MCF 10A (cell line): ENCODE measurements around the gene MAPK6. TPM values are rescaled to one million over a fixed set of nuclear protein-coding genes. Genes with fewer than 3 reads are reported as not detected.

Source experiments
- BruUV-seq: library from RNA; stranded (reverse); fragments of 400-500 nt; replicated peaks from 2 replicates; lab custom pipeline; 2021; lab: Mats Ljungman, UMichigan
- CTCF ChIA-PET: fragments of 300-600 bp; sonication (Branson Sonifier 250); formaldehyde crosslinking; extraction: SDS; loops from one replicate; lab custom pipeline; 2021; ENCODE audit warnings: antibody characterized with exemption, inconsistent platforms; lab: Yijun Ruan, JAX
- POLR2A ChIA-PET: fragments of 300-600, 350-650 bp; sonication (Branson Sonifier 250); formaldehyde crosslinking; extraction: SDS; loops from one replicate; lab custom pipeline; 2020; ENCODE audit warnings: antibody characterized with exemption, inconsistent platforms; lab: Yijun Ruan, JAX
- DNase-seq: peaks from one replicate; pipeline ENCODE4 v3.0.0-alpha.2; 2018; ENCODE audit not compliant: unreplicated experiment
- H3K27ac Mint-ChIP-seq: one replicate; pipeline ENCODE4 v1.8.0; 2022; ENCODE audit warnings: mild to moderate bottlenecking, low read depth, mixed read lengths; ENCODE audit not compliant: unreplicated experiment
- H3K27me3 Mint-ChIP-seq: one replicate; pipeline ENCODE4 v1.8.0; 2022; ENCODE audit warnings: mixed read lengths; ENCODE audit not compliant: insufficient read depth, unreplicated experiment
- H3K36me3 Mint-ChIP-seq: one replicate; pipeline ENCODE4 v1.8.0; 2022; ENCODE audit warnings: mild to moderate bottlenecking, moderate library complexity, mixed read lengths; ENCODE audit not compliant: insufficient read depth, unreplicated experiment
- H3K4me1 Mint-ChIP-seq: one replicate; pipeline ENCODE4 v1.8.0; 2022; ENCODE audit warnings: mixed read lengths; ENCODE audit not compliant: insufficient read depth, unreplicated experiment
- H3K4me3 Mint-ChIP-seq: one replicate; pipeline ENCODE4 v1.8.0; 2022; ENCODE audit warnings: mild to moderate bottlenecking, moderate library complexity, mixed read lengths; ENCODE audit not compliant: unreplicated experiment
- H3K9me3 Mint-ChIP-seq: one replicate; pipeline ENCODE4 v1.8.0; 2022; ENCODE audit warnings: mixed read lengths; ENCODE audit not compliant: unreplicated experiment
- CTCF ChIP-seq: fragments of 200-600 bp; IDR thresholded peaks from one replicate; pipeline ENCODE4 v1.8.0; 2022; ENCODE audit warnings: antibody characterized with exemption, mild to moderate bottlenecking; ENCODE audit not compliant: unreplicated experiment
- intact Hi-C: fragments of 100-400 bp; cut with micrococcal nuclease; formaldehyde crosslinking; loops from 2 replicates; pipeline ENCODE4 v1.14.1; 2022
- total RNA-seq: library from RNA; stranded (reverse); gene quantifications from 2 replicates; pipeline ENCODE4 v1.2.3, GENCODE V29; 2022

Gene MAPK6
- total RNA-seq, 1 experiment from 2014 or later: 106 TPM

- peak; percentile 95 for DNase-seq
- ChIA-PET CTCF (interaction anchor here (0.6 to 1.8 kb wide), 11 partner anchors 9 to 133 kb away, joined by 3 to 10 read pairs (median 3); partner anchors contain the start of gene LEO1), POLR2A (interaction anchor here (0.9 to 2.3 kb wide), 17 partner anchors 9 to 229 kb away, joined by 3 to 18 read pairs (median 4); partner anchors contain the start of gene LEO1)
- intact Hi-C loops: no loop called here
- no peaks in the 10 kb centered on the region for H3K27me3 Mint-ChIP-seq
- TF ChIP-seq CTCF: no peak
- no peaks in the 10 kb centered on the region for H3K9me3 Mint-ChIP-seq
- peak overlapping the region; percentile 20 for H3K4me3 Mint-ChIP-seq
- no TSS peak for BruUV-seq
- H3K4me1 Mint-ChIP-seq: peaks cover 36% of the 10 kb centered on the region
- peak overlapping the region; percentile 92 for H3K27ac Mint-ChIP-seq
- H3K36me3 Mint-ChIP-seq: no peaks in the 10 kb centered on the region
Observed at GRCh38 chr15:52103217-52104207, 84.5 kb downstream of the MAPK6 start.

GRCh38 chr15:52104532-52105004 lies 85.5 kb downstream of the MAPK6 start:
- Mint-ChIP-seq H3K27ac (no peak overlapping the region), H3K36me3 (no peaks in the 10 kb centered on the region), H3K4me3 (no peak overlapping the region), H3K27me3 (no peaks in the 10 kb centered on the region), H3K4me1 (peaks cover 32% of the 10 kb centered on the region), H3K9me3 (no peaks in the 10 kb centered on the region)
- no TSS peak for BruUV-seq
- ChIA-PET CTCF (interaction anchor here (1.0 to 1.8 kb wide), 4 partner anchors 31 to 37 kb away, joined by 3 to 10 read pairs (median 4); no protein-coding TSS in a partner anchor), POLR2A (interaction anchor here (0.7 to 2.3 kb wide), 6 partner anchors 20 to 230 kb away, joined by 3 to 18 read pairs (median 6); partner anchors contain the start of gene LEO1)
- TF ChIP-seq CTCF: no peak
- intact Hi-C loops: no loop called here
- no peak for DNase-seq

GRCh38 chr15:52105846-52106245 lies 86.8 kb downstream of the MAPK6 start:
- no peak overlapping the region for H3K4me3 Mint-ChIP-seq
- no peaks in the 10 kb centered on the region for H3K27me3 Mint-ChIP-seq
- BruUV-seq: no TSS peak
- H3K9me3 Mint-ChIP-seq: no peaks in the 10 kb centered on the region
- no peak for TF ChIP-seq CTCF
- H3K27ac Mint-ChIP-seq: no peak overlapping the region
- DNase-seq: no peak
- POLR2A ChIA-PET: interaction anchor here (0.7 to 2.5 kb wide), 10 partner anchors 8 to 86 kb away, joined by 3 to 9 read pairs (median 4); no protein-coding TSS in a partner anchor
- CTCF ChIA-PET: no interaction called here
- H3K4me1 Mint-ChIP-seq: peaks cover 31% of the 10 kb centered on the region
- H3K36me3 Mint-ChIP-seq: no peaks in the 10 kb centered on the region
- intact Hi-C loops: no loop called here

GRCh38 chr15:52106641-52107040 lies 87.6 kb downstream of the MAPK6 start:
- no peaks in the 10 kb centered on the region for H3K36me3 Mint-ChIP-seq
- no peak overlapping the region for H3K4me3 Mint-ChIP-seq
- BruUV-seq: no TSS peak
- POLR2A ChIA-PET: interaction anchor here (0.7 to 2.5 kb wide), 8 partner anchors 8 to 37 kb away, joined by 3 to 9 read pairs (median 5); no protein-coding TSS in a partner anchor
- intact Hi-C loops: no loop called here
- H3K9me3 Mint-ChIP-seq: no peaks in the 10 kb centered on the region
- CTCF ChIA-PET: interaction anchor here (0.6 to 1.2 kb wide), 3 partner anchors 9 to 19 kb away, joined by 3 to 5 read pairs (median 4); no protein-coding TSS in a partner anchor
- TF ChIP-seq CTCF: no peak
- H3K27ac Mint-ChIP-seq: no peak overlapping the region
- no peaks in the 10 kb centered on the region for H3K27me3 Mint-ChIP-seq
- no peak for DNase-seq
- peaks cover 31% of the 10 kb centered on the region for H3K4me1 Mint-ChIP-seq
